NCI-H2196 (cell line): Measurements from ENCODE around the gene UBE4A.

Source experiments
- DNase-seq: peaks from one replicate; lab custom pipeline; 2025; ENCODE audit not compliant: unreplicated experiment; lab: John Stamatoyannopoulos, UW

Gene UBE4A

GRCh38 chr11:118437208-118438125 lies 78.1 kb downstream of the UBE4A start:
- peak; percentile 42 for DNase-seq

- no peak for DNase-seq
These were observed 79.0 kb downstream of the UBE4A start for GRCh38 chr11:118438314-118438931.

GRCh38 chr11:118439646-118440045 lies 80.2 kb downstream of the UBE4A start:
- no peak for DNase-seq

DNA sequence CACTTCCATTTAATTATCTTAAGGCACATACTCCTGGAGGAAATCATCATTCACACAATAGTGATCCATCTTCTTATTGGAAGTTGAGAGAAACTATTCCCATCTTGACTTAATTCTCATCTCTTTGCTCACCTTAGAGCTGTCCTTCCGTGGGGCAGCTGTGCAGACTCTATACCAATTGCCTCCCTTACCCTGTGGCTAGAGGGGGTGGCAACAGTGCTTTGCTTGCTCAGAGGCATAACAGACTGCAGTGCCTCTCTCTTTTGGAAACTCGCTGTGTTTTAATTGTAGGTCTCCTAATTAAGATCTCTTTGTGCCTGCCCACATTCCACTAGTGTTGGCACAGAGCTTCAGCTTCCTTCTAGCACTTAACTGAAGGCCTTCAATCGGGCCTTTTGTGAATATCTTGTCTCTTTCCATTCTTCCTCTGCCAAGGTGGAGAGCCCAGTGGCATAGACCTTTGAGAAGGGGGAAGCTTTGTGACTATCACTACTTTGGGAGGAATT lies 82.4 kb downstream of the UBE4A start:
- DNase-seq, result no peak

GRCh38 chr11:118442301-118442700 lies 82.9 kb downstream of the UBE4A start:
- no peak for DNase-seq

GRCh38 chr11:118442908-118443589 lies 83.6 kb downstream of the UBE4A start:
- DNase-seq, result no peak

DNA sequence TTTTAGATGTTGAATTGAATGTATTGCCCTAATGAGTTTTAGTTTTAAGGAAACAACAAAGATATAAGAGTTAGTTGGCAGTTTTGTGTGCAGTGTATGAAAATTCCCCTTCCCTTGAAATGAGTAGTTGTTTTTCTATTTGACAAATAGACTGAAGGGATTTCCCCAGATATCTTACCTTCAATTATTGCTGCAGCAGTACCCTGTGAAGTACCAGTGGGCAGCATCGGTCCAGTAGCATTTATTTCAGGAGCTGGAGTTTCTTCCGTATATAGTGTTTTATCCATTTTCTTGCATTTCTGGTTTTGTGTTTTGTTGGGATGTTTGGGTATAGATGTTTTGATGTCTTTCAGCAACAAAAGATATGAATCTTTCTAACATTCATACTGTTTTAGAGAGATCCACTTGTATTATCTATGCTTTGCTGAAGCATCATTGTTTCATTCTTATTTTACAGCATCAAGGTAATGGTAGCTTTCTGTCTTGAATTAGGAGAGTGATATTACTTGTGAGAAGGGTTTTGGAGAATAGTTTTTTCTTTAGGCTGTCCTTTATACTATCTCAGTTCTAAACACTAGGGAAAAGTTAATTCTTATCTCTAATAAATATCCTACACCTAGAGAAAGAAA lies 84.3 kb downstream of the UBE4A start:
- no peak for DNase-seq

GRCh38 chr11:118447423-118447822 lies 88.0 kb downstream of the UBE4A start:
- DNase-seq, result no peak

GRCh38 chr11:118448294-118448693 lies 88.9 kb downstream of the UBE4A start:
- no peak for DNase-seq
